Hepatocyte (in vitro differentiated cells): ENCODE measurements around the gene HACD2.

Experiments
- EZH2 ChIP-seq: fragments of 200-600 bp; sonication (generic); IDR thresholded peaks from 2 replicates; pipeline ENCODE4 v1.6.1; 2016; ENCODE audit warnings: antibody characterized with exemption, mild to moderate bottlenecking, borderline replicate concordance
- TF ChIP-seq, protein P1 (sequence below): fragments of 200-600 bp; sonication (generic); IDR thresholded peaks from 2 replicates; pipeline ENCODE4 v1.5.1; 2016; ENCODE audit warnings: antibody characterized with exemption, mild to moderate bottlenecking; ENCODE audit not compliant: poor library complexity

DNA sequence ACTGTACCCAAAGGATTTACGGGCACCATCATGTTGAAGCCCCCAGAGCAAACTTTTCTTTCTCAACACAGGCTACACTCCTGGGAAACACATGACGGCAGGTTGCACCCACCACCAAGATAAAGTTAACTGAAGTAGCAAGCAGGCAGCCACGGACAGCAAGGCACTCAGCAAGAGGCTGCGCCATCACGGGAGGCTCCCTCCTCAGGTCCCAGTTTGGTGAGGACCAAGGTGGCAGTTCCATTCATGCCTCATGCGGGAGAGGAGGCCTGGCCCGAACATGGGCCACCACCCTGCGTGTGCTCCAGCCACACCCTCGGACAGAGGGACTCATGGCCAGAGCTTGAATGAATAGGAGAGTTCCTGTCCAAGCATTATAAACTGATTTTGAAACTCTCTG is 142.7 kb downstream of the HACD2 start:
- TF ChIP-seq, protein P1, sequence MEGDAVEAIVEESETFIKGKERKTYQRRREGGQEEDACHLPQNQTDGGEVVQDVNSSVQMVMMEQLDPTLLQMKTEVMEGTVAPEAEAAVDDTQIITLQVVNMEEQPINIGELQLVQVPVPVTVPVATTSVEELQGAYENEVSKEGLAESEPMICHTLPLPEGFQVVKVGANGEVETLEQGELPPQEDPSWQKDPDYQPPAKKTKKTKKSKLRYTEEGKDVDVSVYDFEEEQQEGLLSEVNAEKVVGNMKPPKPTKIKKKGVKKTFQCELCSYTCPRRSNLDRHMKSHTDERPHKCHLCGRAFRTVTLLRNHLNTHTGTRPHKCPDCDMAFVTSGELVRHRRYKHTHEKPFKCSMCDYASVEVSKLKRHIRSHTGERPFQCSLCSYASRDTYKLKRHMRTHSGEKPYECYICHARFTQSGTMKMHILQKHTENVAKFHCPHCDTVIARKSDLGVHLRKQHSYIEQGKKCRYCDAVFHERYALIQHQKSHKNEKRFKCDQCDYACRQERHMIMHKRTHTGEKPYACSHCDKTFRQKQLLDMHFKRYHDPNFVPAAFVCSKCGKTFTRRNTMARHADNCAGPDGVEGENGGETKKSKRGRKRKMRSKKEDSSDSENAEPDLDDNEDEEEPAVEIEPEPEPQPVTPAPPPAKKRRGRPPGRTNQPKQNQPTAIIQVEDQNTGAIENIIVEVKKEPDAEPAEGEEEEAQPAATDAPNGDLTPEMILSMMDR: no peak
- no peak for TF ChIP-seq EZH2
